ENCODE measurements around the gene PTN. TPM values are rescaled to one million over a fixed set of nuclear protein-coding genes. Genes with fewer than 3 reads are reported as not detected.

The PTN gene
- total RNA-seq, 1 donor from 2014 or later = 3.6 TPM

DNA sequence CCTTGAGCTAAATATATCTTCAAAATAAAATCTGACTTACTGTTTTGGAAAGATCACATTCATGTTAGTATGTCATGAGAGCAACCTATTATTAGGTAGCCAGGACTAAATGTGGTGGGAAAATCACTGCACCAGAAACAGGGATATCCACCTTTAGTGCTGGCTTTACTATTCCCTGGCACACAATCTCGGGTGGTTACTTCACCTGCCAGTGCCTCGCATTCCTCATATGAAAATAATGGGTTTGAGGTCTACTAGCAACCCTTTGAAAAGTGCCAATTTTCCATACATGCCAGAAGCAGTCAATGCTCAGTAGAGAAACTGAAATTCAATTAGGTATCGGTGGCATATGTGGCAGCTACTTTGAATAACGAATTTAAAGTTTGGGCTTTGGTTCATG, 36.8 kb downstream of the PTN start:
- Mint-ChIP-seq H3K36me3 (ENCODE audit: low read depth) (peaks cover 1% of the 10 kb centered on the region), H3K4me1 (ENCODE audit: low read depth) (peaks cover 32% of the 10 kb centered on the region), H3K27ac (ENCODE audit: unreplicated experiment) (no peak overlapping the region), H3K4me3 (ENCODE audit: unreplicated experiment) (no peak overlapping the region), H3K9me3 (ENCODE audit: low read depth) (peaks cover 5% of the 10 kb centered on the region), H3K27me3 (ENCODE audit: low read depth) (no peaks in the 10 kb centered on the region)
- TF ChIP-seq, protein P1, sequence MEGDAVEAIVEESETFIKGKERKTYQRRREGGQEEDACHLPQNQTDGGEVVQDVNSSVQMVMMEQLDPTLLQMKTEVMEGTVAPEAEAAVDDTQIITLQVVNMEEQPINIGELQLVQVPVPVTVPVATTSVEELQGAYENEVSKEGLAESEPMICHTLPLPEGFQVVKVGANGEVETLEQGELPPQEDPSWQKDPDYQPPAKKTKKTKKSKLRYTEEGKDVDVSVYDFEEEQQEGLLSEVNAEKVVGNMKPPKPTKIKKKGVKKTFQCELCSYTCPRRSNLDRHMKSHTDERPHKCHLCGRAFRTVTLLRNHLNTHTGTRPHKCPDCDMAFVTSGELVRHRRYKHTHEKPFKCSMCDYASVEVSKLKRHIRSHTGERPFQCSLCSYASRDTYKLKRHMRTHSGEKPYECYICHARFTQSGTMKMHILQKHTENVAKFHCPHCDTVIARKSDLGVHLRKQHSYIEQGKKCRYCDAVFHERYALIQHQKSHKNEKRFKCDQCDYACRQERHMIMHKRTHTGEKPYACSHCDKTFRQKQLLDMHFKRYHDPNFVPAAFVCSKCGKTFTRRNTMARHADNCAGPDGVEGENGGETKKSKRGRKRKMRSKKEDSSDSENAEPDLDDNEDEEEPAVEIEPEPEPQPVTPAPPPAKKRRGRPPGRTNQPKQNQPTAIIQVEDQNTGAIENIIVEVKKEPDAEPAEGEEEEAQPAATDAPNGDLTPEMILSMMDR (IDR thresholded peaks at IDR 0.05) = no peak
- DNase-seq (ENCODE audit: low spot score) = no peak

DNA sequence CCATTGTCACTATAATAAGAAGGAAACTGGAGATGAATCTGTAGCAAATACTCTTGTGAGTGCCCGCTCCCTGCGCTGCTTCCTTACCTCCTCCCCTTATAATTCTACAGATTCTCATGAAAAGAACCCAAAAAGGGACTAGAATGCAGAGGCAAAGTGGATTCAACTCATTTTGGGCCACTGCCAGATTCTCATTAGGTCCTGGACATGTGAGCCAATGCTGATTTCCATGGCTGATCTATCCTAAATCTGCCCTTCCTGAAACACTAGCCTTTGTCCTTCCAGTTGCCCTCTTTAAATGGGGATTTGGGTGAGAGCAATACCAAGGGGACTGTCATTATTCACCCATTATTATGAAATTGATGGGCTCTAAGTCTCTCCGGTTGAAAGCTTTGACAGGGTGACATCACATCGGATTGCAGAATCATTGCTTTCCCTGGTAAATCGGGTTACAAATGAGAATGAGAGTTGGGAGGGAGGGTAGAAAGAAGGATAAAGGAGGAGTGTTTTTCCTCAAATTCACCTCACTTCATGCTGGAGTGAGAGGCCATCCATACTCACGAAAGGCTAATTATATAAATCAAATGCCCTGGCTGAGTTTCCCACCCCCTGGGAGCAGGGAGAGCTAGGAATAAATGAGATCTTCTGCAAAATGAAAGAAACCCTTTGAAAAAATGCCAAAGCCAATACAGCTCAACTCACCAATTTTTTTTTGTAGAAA, 37.5 kb downstream of the PTN start:
- no peak overlapping the region for H3K4me3 Mint-ChIP-seq (ENCODE audit: unreplicated experiment)
- H3K4me1 Mint-ChIP-seq (ENCODE audit: low read depth) = peaks cover 32% of the 10 kb centered on the region
- peaks cover 1% of the 10 kb centered on the region for H3K36me3 Mint-ChIP-seq (ENCODE audit: low read depth)

DNA sequence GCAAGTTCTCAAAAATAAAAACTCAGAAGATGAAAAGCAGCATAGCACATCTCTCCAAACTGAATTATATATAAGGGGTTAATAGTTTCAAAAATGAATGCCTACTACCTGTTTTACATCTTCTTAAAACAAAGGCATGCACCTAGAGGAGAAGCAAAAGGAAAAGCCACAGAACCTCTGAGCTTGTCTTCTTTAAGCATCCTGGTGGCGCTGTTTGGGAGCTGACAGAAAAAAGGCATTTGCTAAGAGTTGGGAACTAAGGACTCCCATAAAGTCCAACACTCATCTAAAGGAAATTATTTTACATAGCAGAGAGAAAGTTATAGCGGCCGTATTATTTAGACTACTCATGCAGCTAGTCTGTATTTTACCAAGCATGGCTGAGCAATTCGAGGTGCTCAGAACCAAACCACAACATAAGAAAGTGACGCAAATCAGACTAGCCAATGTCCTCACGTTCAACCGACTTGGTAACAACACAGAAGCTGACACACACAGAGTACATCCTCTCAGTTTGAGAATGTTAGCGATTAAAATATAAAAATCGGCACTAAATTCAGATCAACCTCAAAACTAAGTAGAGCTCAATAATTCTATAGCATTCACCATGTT, 38.8 kb downstream of the PTN start:
- TF ChIP-seq, protein P1 (IDR thresholded peaks at IDR 0.05) = peak; percentile 26
- Mint-ChIP-seq H3K4me1 (ENCODE audit: low read depth) (peaks cover 28% of the 10 kb centered on the region), H3K27me3 (ENCODE audit: low read depth) (no peaks in the 10 kb centered on the region), H3K9me3 (ENCODE audit: low read depth) (peaks cover under 1% of the 10 kb centered on the region), H3K36me3 (ENCODE audit: low read depth) (no peaks in the 10 kb centered on the region), H3K4me3 (ENCODE audit: unreplicated experiment) (no peak overlapping the region), H3K27ac (ENCODE audit: unreplicated experiment) (no peak overlapping the region)
- no peak for DNase-seq (ENCODE audit: low spot score)

More for the DNA sequence above, 37.5 kb downstream of the PTN start:
- TF ChIP-seq, protein P1 (IDR thresholded peaks at IDR 0.05) = no peak
- no peak overlapping the region for H3K27ac Mint-ChIP-seq (ENCODE audit: unreplicated experiment)
- DNase-seq (ENCODE audit: low spot score) = no peak
- H3K27me3 Mint-ChIP-seq (ENCODE audit: low read depth) = no peaks in the 10 kb centered on the region
- H3K9me3 Mint-ChIP-seq (ENCODE audit: low read depth) = peaks cover 5% of the 10 kb centered on the region

DNA sequence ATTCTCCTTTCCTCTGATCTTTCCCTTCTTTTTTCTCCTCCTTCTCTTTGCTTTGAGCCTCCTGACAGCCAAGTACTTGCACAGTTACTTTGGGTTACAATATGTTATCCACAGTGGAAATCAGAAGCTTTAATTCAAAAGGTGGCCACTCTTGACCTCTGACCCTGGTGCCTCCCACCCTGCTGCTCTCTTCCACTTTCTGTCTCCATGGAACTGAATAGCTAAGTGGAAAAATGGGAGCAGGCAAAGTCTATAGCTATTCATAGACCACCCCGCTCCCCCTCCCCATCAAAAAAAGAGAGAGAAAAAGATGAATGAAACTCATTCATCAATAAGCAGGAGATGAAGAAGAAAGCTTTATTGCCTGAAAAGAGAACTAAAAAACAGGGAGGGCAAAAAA, 39.4 kb downstream of the PTN start:
- Mint-ChIP-seq H3K27me3 (ENCODE audit: low read depth) (no peaks in the 10 kb centered on the region), H3K4me3 (ENCODE audit: unreplicated experiment) (no peak overlapping the region), H3K27ac (ENCODE audit: unreplicated experiment) (no peak overlapping the region), H3K9me3 (ENCODE audit: low read depth) (no peaks in the 10 kb centered on the region), H3K36me3 (ENCODE audit: low read depth) (no peaks in the 10 kb centered on the region), H3K4me1 (ENCODE audit: low read depth) (peaks cover 22% of the 10 kb centered on the region)
- DNase-seq (ENCODE audit: low spot score) = no peak
- TF ChIP-seq, protein P1 (IDR thresholded peaks at IDR 0.05) = no peak

DNA sequence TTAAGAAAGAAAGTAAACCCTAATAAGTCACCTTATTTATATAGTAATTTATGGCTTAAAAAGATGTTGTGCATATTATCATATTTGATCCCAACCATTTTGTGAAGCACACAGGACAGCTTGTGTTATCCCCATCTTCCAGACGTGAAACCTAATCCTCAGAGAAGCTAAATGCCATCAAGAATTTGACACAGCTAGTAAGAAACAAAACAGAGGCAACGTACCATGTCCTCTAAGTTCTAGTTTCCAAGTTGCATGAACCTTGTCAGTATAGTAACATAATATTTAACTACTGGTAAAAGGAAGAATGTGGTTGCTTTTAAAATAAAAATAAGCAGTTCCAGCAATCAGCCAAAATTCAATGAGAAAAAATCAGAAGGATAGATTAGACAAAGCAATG, 41.5 kb downstream of the PTN start:
- H3K9me3 Mint-ChIP-seq (ENCODE audit: low read depth) = no peaks in the 10 kb centered on the region
- H3K4me3 Mint-ChIP-seq (ENCODE audit: unreplicated experiment) = no peak overlapping the region
- TF ChIP-seq, protein P1 (IDR thresholded peaks at IDR 0.05) = no peak
- H3K4me1 Mint-ChIP-seq (ENCODE audit: low read depth) = peaks cover 26% of the 10 kb centered on the region
- H3K27me3 Mint-ChIP-seq (ENCODE audit: low read depth) = no peaks in the 10 kb centered on the region
- DNase-seq (ENCODE audit: low spot score) = no peak
- H3K36me3 Mint-ChIP-seq (ENCODE audit: low read depth) = no peaks in the 10 kb centered on the region
- H3K27ac Mint-ChIP-seq (ENCODE audit: unreplicated experiment) = no peak overlapping the region

Data from chondrocyte (in vitro differentiated cells).